ENCODE results near the gene KIAA0825. TPM values are rescaled to one million over a fixed set of nuclear protein-coding genes. Genes with fewer than 3 reads are reported as not detected.

The KIAA0825 gene
- total and polyA plus RNA-seq, 2 experiments from 2014 or later: 1.7 to 1.8 TPM

GRCh38 chr5:94353605-94354004, 264.8 kb downstream of the KIAA0825 start (continued):
- TF ChIP-seq ZNF462 (CRISPR knock-in tag; IDR thresholded peaks at IDR 0.05) (no peak), POLR2AphosphoS5 (IDR thresholded peaks at IDR 0.05; ENCODE audit: low read depth) (no peak), JUNB (IDR thresholded peaks at IDR 0.05; ENCODE audit: unreplicated experiment) (no peak), CTCF (conservative IDR thresholded peaks at IDR 0.05; ENCODE audit: low read depth in 2 of 2) (no peak), NANOG (IDR thresholded peaks at IDR 0.05; ENCODE audit: borderline replicate concordance) (no peak), REST (IDR thresholded peaks at IDR 0.05; ENCODE audit: unreplicated experiment) (no peak), CREB1 (CRISPR knock-in tag; IDR thresholded peaks at IDR 0.05; ENCODE audit: low read depth) (no peak), STAT1 (IDR thresholded peaks at IDR 0.05; ENCODE audit: unreplicated experiment) (no peak), ZNF114 (CRISPR knock-in tag; IDR thresholded peaks at IDR 0.05) (no peak)

Measured in GM23338 (cell line).